DOHH2 (cell line): ENCODE measurements around the gene ITGA11.

Experiments used
- CTCF ChIP-seq: fragments of 200-600 bp; sonication (generic); IDR thresholded peaks from one replicate; pipeline ENCODE4 v1.5.1; 2014; ENCODE audit warnings: antibody characterized with exemption, mild to moderate bottlenecking, low read depth, low read length; ENCODE audit not compliant: poor library complexity, severe bottlenecking
- EZH2phosphoT487 ChIP-seq: fragments of 200-600 bp; sonication (generic); IDR thresholded peaks from 2 replicates; pipeline ENCODE4 v1.6.1; 2017; ENCODE audit warnings: borderline replicate concordance, mild to moderate bottlenecking, antibody characterized with exemption, low read length, moderate library complexity, mixed read lengths

- TF ChIP-seq CTCF (no peak), EZH2phosphoT487 (no peak)
Measured at GRCh38 chr15:68479870-68480269, 47.9 kb upstream of the ITGA11 start.
